Heart left ventricle (tissue), 13 donors: Measurements from ENCODE around the gene ROBO1.

ENCODE experiments used
- POLR2A ChIP-seq, 2 donors: fragments of 450-650 bp; IDR thresholded peaks; one replicate each; pipeline ENCODE4 v1.6.1; 2017; ENCODE audit warnings: antibody characterized with exemption in 2 of 2, mild to moderate bottlenecking in 2 of 2, moderate library complexity in 2 of 2
- TF ChIP-seq, protein P1 (sequence below), 12 donors: fragments of 200-600 bp; sonication (generic) in 4 of 12; IDR thresholded peaks; one replicate each; pipeline versions ENCODE4 v1.5.0 to v1.8.0; 2018 to 2022; ENCODE audit warnings: antibody characterized with exemption in 12 of 12, mild to moderate bottlenecking in 5 of 12
- donor health status: ischemic (EF 13 %, LVEDD 7.1; RV severe dilation, severe dysfunction).
- donor health status: DM: no; HTN: yes; CAD: no.
- donor health status: DM: no; HTN: no; CAD: no.
- donor health status: ischemic (EF 25% LVEDD 6.9; RV normal size, moderate dysfunction).
- donor health status: ischemic (EF 25% LVEDD 5.7; RV mildly dilated, moderate dysfunction).
- donor health status: ischemic (EF 35%, LVEDD 5.7; RV mildly dilated, moderate dysfunction).
- donor health status: nonischemic (EF 11% LVEDD 7.7; RV severe dilation, severe dysfunction).
- donor health status: DM: yes; HTN: yes; CAD: no.
- donor health status: PGD.
- donor health status: ischemic (EF 29% LVEDD 5.4; RV normal size, mild dysfunction).
- donor health status: nonischemic (EF 23%, LVEDD 6.1; RV moderate dilation, normal function).

GRCh38 chr3:79766496-79767193, 1.2 kb downstream of the ROBO1 start:
- no peak for TF ChIP-seq POLR2A (IDR thresholded peaks at IDR 0.05)
- TF ChIP-seq, protein P1, sequence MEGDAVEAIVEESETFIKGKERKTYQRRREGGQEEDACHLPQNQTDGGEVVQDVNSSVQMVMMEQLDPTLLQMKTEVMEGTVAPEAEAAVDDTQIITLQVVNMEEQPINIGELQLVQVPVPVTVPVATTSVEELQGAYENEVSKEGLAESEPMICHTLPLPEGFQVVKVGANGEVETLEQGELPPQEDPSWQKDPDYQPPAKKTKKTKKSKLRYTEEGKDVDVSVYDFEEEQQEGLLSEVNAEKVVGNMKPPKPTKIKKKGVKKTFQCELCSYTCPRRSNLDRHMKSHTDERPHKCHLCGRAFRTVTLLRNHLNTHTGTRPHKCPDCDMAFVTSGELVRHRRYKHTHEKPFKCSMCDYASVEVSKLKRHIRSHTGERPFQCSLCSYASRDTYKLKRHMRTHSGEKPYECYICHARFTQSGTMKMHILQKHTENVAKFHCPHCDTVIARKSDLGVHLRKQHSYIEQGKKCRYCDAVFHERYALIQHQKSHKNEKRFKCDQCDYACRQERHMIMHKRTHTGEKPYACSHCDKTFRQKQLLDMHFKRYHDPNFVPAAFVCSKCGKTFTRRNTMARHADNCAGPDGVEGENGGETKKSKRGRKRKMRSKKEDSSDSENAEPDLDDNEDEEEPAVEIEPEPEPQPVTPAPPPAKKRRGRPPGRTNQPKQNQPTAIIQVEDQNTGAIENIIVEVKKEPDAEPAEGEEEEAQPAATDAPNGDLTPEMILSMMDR (IDR thresholded peaks at IDR 0.05) = no peak
